WTC11 (cell line): ENCODE measurements around the gene DNAAF5.

ENCODE experiments used
- CREM ChIP-seq: sonication (generic); formaldehyde crosslinking; IDR thresholded peaks from 2 replicates; pipeline ENCODE4 v1.8.1; 2022; ENCODE audit warnings: mild to moderate bottlenecking, missing genetic modification reagents, moderate library complexity
- FOXJ3 ChIP-seq: sonication (generic); formaldehyde crosslinking; IDR thresholded peaks from 2 replicates; pipeline ENCODE4 v1.9.0; 2021; ENCODE audit warnings: missing genetic modification reagents, mild to moderate bottlenecking, borderline replicate concordance
- NR2C2 ChIP-seq: sonication (generic); formaldehyde crosslinking; IDR thresholded peaks from 2 replicates; pipeline ENCODE4 v1.8.0; 2022; ENCODE audit warnings: mild to moderate bottlenecking, missing genetic modification reagents
- NR3C1 ChIP-seq: sonication (generic); formaldehyde crosslinking; conservative IDR thresholded peaks from 2 replicates; pipeline ENCODE4 v1.8.1; 2023; ENCODE audit warnings: low read depth, mild to moderate bottlenecking, missing genetic modification reagents
- SMAD3 ChIP-seq: sonication (generic); formaldehyde crosslinking; IDR thresholded peaks from 2 replicates; pipeline ENCODE4 v1.8.0; 2022; ENCODE audit warnings: missing genetic modification reagents, mild to moderate bottlenecking, borderline replicate concordance
- TEAD4 ChIP-seq: sonication (generic); formaldehyde crosslinking; IDR thresholded peaks from 2 replicates; pipeline ENCODE4 v1.8.0; 2022; ENCODE audit warnings: mild to moderate bottlenecking, missing genetic modification reagents
- ZNF423 ChIP-seq: fragments of 250-450 bp; sonication (Bioruptor Pico); IDR thresholded peaks from 2 replicates; pipeline ENCODE4 v2.1.2; 2022; ENCODE audit warnings: mild to moderate bottlenecking, moderate library complexity
- TF ChIP-seq, protein P1 (sequence below): fragments of 200-600 bp; IDR thresholded peaks from 2 replicates; pipeline ENCODE4 v1.8.0; 2022; ENCODE audit warnings: antibody characterized with exemption
- TF ChIP-seq, protein P2 (sequence below): sonication (generic); formaldehyde crosslinking; conservative IDR thresholded peaks from 2 replicates; pipeline ENCODE4 v1.8.1; 2022; ENCODE audit warnings: mild to moderate bottlenecking, missing genetic modification reagents
- TF ChIP-seq, protein P3 (sequence below): sonication (generic); formaldehyde crosslinking; IDR thresholded peaks from 2 replicates; pipeline ENCODE4 v1.8.0; 2022; ENCODE audit warnings: mild to moderate bottlenecking, missing genetic modification reagents
- TF ChIP-seq, protein P4 (sequence below): sonication (generic); formaldehyde crosslinking; IDR thresholded peaks from 2 replicates; pipeline ENCODE4 v1.8.0; 2023; ENCODE audit warnings: missing genetic modification reagents

DNA sequence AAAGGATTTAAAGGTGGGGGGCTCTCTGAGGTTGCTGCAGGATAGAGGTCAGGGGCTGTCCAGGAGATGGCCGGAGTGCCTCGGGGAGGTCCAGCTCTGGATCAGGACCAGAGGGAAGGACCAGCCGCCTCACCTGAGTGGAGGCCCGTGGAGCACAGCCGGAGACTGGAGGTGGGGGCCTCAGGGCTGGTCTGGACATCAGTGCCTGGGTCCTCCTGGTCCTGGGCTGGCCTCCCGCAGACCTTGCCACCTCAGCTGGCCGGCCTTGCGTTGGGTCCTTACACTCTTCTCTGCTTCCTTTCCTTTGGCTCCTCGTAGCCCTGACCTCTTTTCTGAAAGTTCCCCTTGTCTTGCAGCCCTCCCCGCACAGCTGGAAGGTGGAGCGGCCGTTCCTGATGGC, 107.8 kb downstream of the DNAAF5 start:
- TF ChIP-seq, protein P1, sequence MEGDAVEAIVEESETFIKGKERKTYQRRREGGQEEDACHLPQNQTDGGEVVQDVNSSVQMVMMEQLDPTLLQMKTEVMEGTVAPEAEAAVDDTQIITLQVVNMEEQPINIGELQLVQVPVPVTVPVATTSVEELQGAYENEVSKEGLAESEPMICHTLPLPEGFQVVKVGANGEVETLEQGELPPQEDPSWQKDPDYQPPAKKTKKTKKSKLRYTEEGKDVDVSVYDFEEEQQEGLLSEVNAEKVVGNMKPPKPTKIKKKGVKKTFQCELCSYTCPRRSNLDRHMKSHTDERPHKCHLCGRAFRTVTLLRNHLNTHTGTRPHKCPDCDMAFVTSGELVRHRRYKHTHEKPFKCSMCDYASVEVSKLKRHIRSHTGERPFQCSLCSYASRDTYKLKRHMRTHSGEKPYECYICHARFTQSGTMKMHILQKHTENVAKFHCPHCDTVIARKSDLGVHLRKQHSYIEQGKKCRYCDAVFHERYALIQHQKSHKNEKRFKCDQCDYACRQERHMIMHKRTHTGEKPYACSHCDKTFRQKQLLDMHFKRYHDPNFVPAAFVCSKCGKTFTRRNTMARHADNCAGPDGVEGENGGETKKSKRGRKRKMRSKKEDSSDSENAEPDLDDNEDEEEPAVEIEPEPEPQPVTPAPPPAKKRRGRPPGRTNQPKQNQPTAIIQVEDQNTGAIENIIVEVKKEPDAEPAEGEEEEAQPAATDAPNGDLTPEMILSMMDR = no peak
- TF ChIP-seq NR2C2 (no peak), SMAD3 (CRISPR knock-in tag) (no peak), ZNF423 (CRISPR knock-in tag) (no peak), FOXJ3 (CRISPR knock-in tag) (no peak), CREM (CRISPR knock-in tag) (no peak), TEAD4 (CRISPR knock-in tag) (no peak), NR3C1 (no peak)
- TF ChIP-seq, protein P2, sequence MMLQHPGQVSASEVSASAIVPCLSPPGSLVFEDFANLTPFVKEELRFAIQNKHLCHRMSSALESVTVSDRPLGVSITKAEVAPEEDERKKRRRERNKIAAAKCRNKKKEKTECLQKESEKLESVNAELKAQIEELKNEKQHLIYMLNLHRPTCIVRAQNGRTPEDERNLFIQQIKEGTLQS (CRISPR knock-in tag) = no peak
- TF ChIP-seq, protein P3, sequence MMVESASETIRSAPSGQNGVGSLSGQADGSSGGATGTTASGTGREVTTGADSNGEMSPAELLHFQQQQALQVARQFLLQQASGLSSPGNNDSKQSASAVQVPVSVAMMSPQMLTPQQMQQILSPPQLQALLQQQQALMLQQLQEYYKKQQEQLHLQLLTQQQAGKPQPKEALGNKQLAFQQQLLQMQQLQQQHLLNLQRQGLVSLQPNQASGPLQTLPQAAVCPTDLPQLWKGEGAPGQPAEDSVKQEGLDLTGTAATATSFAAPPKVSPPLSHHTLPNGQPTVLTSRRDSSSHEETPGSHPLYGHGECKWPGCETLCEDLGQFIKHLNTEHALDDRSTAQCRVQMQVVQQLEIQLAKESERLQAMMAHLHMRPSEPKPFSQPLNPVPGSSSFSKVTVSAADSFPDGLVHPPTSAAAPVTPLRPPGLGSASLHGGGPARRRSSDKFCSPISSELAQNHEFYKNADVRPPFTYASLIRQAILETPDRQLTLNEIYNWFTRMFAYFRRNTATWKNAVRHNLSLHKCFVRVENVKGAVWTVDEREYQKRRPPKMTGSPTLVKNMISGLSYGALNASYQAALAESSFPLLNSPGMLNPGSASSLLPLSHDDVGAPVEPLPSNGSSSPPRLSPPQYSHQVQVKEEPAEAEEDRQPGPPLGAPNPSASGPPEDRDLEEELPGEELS = no peak
- TF ChIP-seq, protein P4, sequence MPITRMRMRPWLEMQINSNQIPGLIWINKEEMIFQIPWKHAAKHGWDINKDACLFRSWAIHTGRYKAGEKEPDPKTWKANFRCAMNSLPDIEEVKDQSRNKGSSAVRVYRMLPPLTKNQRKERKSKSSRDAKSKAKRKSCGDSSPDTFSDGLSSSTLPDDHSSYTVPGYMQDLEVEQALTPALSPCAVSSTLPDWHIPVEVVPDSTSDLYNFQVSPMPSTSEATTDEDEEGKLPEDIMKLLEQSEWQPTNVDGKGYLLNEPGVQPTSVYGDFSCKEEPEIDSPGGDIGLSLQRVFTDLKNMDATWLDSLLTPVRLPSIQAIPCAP = no peak
